C1 segment of cervical spinal cord (tissue), 14 donors: ENCODE results near the gene TNFRSF11A.

Experiments used
- DNase-seq, 14 donors: peaks; one replicate each; lab custom pipeline; 2025; lab: John Stamatoyannopoulos, UW

The TNFRSF11A gene

GRCh38 chr18:62381373-62381772 lies 56.3 kb downstream of the TNFRSF11A start:
- no peak for DNase-seq

GRCh38 chr18:62384068-62384467 lies 59.0 kb downstream of the TNFRSF11A start:
- no peak for DNase-seq

DNA sequence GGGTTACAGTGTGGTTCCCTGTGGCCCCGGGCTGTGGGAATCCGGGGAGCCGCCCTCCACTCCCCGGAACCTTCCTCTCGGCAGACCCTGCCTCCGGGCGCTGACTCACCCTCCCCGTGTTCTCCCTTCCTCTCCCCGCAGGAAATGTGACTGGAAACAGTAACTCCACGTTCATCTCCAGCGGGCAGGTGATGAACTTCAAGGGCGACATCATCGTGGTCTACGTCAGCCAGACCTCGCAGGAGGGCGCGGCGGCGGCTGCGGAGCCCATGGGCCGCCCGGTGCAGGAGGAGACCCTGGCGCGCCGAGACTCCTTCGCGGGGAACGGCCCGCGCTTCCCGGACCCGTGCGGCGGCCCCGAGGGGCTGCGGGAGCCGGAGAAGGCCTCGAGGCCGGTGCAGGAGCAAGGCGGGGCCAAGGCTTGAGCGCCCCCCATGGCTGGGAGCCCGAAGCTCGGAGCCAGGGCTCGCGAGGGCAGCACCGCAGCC lies 59.5 kb downstream of the TNFRSF11A start:
- no peak for DNase-seq

GRCh38 chr18:62386091-62386490 lies 61.0 kb downstream of the TNFRSF11A start:
- no peak for DNase-seq

DNA sequence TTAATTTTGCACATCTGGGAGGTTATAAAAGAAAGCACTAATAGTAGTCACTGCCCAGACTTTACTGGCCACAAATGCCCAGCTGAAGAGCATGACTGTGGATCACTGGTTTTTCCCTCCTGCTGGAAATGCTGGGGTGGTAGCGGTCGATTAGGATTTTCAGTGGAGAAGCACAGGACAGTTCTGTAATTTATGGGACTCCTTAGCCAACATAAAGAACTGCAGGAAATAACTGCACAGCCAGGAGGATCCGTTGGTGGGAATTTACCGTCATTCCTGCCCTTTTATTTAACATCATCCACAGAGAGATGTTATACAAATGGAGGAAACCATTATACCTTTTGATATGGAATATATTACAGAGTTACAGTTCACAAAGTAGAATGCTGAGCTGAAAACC lies 61.5 kb downstream of the TNFRSF11A start:
- DNase-seq, result no peak

DNA sequence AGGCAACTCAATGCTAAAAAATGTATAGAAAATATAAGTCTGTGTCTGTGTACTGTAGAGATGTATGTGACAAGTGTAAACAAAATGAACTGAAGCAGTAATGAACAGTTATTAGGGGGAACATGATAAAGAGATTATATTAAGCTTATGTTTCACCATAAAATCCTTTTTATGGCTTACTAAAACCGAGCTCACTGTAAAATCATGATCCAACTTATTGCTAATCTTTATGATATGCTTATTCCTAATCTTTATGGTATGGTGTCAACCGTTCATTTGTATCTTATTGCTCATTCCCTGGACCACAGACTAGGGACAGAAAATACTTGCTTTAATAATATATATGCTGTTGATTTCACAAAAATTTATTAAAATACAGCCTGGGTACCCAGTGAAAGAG lies 62.1 kb downstream of the TNFRSF11A start:
- DNase-seq, result no peak

DNA sequence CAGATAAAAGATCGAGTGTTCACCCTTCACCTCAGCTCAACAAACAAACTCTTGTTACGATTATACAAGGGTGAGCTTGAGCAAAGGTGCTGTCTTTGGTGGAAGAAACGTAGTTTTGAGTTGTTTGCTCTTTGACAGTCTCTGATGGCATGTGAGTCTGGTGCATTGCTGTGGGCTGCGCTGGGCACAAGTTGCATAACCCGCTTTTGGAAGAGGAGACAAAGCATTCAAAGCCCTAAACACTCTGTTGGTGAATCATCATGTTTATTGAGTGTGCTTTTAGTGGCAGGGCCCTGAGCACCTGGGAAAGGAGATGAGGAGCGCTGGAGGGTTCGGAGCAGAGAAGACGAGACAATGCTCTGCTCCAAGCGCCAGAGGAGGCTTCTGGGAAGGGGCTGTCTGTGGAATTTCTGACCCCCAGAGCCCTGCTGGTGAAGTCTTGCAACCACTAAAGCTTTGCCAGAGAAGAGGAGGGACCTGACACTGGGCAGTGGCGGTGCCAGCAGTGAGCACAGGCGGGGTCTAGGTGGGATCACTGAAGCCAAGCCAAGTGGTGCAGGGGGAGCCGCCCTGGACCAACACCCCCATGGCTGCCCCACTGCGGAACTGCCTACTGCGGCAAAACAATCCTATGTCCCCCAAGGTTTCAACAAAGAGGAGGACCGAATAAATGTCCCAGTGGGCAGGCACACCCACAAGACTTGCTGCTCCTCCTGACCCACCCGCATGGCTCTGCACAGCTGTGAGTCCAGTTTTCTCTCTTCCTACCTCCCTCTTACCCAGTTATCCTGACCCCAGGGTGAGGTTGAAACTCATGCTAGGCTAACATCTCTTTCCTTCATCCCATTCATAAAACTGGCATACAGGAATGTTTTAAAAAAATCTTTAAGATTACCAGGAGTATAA lies 64.0 kb downstream of the TNFRSF11A start:
- no peak for DNase-seq

GRCh38 chr18:62389761-62390481 lies 64.8 kb downstream of the TNFRSF11A start:
- no peak for DNase-seq

GRCh38 chr18:62394006-62394763 lies 69.1 kb downstream of the TNFRSF11A start:
- no peak for DNase-seq

DNA sequence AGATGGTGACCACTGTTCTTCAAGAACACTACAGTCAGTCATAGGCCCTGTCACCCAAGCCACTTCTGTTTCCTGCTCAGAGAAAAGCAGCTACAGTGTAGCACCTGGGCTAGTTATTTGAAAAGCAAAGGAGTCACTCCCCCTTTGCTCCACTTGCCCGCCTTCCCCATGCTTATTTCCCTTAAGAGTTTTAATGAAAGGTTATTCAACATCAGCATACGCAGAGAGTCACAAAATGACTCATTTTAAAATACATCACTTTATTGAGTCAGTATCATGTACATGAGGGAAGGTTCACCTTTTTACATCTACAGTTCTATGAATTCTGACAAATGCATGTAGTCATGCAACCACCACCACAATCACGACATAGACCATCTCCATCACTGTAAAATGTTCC lies 71.3 kb downstream of the TNFRSF11A start:
- no peak for DNase-seq

DNA sequence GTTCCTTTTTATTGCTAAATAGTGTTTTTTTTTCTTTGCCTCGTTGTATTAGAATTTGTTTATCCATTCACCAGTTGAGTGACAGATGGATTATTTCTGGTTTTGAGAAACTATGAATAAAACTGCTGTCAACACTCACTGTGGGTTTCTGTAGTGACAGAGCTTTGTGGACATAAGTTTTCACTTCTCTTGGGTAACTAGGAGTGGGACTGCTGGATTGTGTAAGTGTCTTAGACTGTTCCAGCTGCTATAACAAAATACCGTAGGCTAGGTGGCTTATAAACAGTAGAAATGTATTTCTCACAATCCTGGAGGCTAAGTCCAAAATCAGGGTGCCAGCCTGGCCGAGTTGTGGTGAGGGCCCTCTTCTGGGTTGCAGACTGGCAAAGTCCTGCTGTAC lies 71.9 kb downstream of the TNFRSF11A start:
- no peak for DNase-seq

DNA sequence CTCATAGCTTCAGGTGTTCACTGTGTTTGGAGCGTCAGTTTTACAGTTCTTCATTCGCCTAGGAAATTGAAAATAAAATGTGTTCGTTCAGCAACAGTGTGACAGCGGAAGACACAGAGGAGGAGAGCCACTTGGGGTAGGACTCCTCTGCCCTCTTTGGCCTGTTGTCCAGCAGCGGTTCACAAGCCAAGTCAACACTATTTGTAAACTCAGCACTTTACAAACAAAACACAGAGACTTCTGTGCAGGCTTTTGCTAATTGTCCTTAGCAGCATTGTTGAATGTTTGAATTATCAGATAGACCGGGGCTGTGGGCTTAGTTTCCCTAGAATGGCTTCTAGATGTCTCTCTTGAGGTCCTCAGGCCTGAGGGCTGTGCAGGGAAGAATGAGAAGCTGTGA lies 73.2 kb downstream of the TNFRSF11A start:
- DNase-seq, result no peak

DNA sequence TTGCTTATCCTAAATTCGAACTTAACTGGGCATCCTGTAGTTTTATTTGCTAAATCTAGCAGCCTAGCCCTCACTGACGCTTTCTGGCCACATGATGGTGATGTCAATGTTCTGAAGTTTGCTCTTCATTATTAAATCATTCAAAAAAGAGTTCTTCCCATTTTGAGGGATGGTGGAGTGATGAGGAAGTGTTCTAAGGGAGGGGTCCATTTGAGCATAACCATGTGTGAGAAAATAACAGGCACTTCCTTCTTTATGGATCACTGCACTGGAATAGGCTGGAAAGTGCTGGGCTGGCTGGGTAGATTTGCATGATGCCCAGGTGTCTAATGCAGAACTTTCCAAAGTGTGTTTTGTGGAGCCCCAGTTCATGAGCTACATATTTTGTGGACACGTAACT lies 74.2 kb downstream of the TNFRSF11A start:
- DNase-seq, result no peak

GRCh38 chr18:62399781-62400308 lies 74.7 kb downstream of the TNFRSF11A start:
- DNase-seq, result no peak

- no peak for DNase-seq
These were observed 75.8 kb downstream of the TNFRSF11A start for GRCh38 chr18:62400916-62401315.

- no peak for DNase-seq
These were observed 77.3 kb downstream of the TNFRSF11A start for GRCh38 chr18:62402342-62402948.

DNA sequence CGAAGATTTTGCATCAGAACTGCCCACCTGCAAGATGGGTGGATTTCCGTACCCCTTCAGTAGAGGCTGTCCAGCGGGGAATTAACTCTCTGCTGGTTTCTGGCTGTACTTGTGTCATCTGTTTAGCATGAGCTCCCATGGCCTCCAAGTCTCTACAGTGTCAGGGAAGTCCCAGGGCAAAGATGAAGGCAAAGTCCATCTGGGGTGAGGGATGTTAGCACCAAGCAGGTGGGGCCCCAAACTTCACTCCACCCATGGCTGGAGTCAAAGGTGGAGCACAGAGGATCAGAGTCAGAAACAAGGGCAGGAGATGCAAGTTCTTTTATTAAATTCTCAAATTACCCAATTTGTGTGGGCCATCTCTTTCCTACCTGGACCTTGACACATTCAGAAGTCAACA lies 78.0 kb downstream of the TNFRSF11A start:
- no peak for DNase-seq

GRCh38 chr18:62404881-62405280 lies 79.8 kb downstream of the TNFRSF11A start:
- DNase-seq, result no peak

DNA sequence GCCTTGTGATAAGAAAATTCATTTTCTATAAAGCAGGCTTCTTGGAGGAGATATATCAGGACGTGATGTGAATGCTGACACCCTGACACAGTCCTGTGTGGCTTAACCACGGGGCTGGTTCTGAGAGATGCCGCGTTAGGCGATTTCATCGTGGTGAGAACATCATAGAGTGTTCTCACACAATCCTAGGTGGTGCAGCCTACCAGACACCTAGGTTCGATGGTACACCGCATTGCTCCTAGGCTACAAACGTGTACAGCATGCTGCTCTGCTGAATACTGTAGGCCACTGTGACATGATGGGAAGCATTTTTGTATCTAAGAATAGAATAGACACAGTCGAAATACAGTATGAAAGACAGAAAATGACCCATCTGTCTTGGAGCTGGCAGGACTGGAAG lies 82.5 kb downstream of the TNFRSF11A start:
- no peak for DNase-seq

- no peak for DNase-seq
These were observed 84.7 kb downstream of the TNFRSF11A start for GRCh38 chr18:62409821-62410220.

GRCh38 chr18:62412231-62412979 lies 87.3 kb downstream of the TNFRSF11A start:
- no peak for DNase-seq
